Measurements from ENCODE around the gene SLIRP.
"Not testable (repeated sequence)": the region's sequence is repeated elsewhere in the genome, so short reads cannot be mapped to it uniquely, and the experiment has no call there.

The SLIRP gene

DNA sequence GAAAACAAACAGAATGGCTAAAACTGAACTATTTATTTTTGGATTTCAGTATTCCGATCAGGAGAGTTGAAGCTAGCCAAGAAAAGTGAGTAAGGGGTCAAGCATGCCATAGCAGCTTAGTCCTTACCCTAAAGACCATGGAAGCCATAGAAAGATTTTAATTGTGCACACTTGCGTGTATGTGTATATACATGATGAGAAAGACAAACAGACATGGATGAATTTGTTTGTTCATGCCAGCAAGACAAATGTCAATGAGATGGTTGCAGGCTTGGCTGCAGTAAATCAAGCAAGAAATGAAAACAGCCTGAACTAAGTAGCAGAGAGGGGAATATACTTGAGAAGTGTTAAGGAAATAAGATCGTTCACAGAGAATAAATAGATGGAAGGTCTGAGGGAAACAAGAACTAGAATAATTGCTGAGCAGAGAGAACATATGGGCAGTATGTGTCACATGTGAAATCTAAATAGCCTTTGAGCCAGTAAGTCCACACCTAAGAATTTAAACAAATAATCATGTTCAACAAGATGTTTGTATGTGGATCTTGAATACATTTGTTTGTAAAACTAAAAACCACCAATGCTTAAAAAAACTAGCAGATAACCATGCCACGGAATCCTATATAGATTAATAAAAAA is 38.3 kb downstream of the SLIRP start:
- peak; percentile 46 for DNase-seq

DNA sequence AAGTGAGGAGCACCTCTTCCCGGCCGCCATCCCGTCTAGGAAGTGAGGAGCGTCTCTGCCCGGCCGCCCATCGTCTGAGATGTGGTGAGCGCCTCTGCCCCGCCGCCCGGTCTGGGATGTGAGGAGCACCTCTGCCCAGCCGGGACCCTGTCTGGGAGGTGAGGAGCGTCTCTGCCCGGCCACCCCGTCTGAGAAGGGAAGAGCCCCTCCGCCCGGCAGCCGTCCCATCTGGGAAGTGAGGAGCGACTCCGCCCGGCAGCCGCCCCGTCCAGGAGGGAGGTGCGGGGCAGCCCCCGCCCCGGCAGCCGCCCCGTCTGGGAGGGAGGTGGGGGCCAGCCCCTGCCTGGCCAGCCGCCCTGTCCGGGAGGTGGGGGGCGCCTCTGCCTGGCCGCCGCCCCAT is 39.5 kb downstream of the SLIRP start:
- not testable (repeated sequence) for DNase-seq

- no peak for DNase-seq
These were observed 44.4 kb downstream of the SLIRP start for GRCh38 chr14:77752266-77752665.

- no peak for DNase-seq
These were observed 45.1 kb downstream of the SLIRP start for GRCh38 chr14:77752799-77753516.

- DNase-seq, result no peak
These were observed 52.7 kb downstream of the SLIRP start, which contains the start of gene SNW1 for GRCh38 chr14:77760381-77761204. Gene SNW1, minus strand, starts transcription at chr14:77761156. Its CDS starts 29 bp downstream, at chr14:77761127.

- peak; percentile 94 for DNase-seq
These were observed 53.5 kb downstream of the SLIRP start for GRCh38 chr14:77761205-77761931.

DNA sequence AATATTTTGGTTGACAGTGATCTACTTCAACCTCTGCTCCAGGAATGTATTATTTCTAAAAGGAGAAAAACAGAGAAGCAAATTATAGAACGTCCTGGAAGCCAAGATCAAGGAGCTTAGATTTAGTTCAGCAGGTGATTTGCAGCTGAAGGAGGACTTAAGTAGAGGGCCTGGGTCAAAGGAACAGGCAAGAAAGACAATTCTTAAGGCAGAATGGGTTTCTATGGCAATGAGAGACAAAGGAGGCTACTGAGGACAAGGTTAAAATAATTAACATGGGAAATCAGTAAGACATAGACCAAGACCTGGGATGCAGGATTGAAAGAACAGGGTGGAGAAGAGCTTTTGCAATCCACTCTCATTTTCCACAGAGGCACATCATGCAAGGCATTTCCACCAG is 55.4 kb downstream of the SLIRP start:
- no peak for DNase-seq

DNA sequence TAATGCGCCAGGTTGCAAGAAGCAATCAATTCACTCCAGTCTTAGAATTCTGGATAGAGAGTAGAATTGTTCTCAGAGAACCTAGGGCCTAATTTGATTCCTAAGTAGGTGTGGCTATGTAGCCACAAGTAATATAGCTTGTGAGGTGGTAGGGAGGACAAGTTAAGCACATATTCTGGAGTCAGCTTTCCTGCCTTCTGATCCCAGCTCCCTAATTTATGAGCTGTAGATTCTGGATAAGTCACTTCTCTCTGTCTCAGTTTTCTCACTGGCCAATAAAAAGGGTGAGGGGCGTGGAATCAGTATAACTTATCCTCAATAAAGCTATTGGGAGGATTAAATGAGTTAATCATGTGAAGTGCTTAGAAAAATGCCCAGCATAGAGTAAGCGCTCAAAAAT is 56.1 kb downstream of the SLIRP start:
- DNase-seq, result no peak
